VCaP (cell line): Measurements from ENCODE around the gene AKAP13.

Experiments used
- H3K27ac ChIP-seq: fragments of 450-650 bp; 2 replicates; pipeline ENCODE4 v1.5.1; 2017
- TF ChIP-seq, protein P1 (sequence below): fragments of 450-650 bp; conservative IDR thresholded peaks from 2 replicates; pipeline ENCODE4 v1.5.1; 2017; ENCODE audit warnings: mild to moderate bottlenecking, moderate library complexity

Gene AKAP13

DNA sequence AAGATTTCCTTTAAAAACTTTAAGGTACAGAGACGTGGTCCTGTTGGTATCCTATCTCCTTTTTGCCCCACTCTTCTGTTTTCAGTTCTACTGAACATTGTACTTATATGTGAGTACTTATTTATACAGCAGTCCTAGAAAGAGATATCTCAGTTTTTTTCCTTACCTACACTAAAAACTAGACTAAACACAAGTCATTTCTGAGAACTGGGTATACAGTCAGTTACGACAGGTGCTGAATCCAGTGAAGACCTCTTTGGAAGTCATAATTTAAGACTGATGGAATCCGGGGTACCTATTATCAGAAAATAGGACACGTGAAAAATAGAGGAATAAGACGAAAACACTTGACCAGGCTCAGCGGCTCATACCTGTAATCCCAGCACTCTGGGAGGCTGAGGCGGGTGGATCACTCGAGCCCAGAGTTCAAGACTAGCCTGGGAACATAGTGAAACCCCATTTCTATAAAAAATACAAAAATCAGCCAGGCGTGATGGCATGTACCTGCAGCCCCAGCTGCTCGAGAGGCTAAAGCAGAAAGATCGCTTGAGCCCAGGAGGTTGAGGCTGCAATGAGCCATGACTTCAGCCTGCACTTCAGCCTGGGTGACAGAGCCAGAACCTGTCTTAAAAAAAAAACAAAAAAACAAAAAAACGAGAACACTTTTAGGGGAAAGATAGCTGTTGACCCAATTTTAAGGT, 338.0 kb downstream of the AKAP13 start:
- TF ChIP-seq, protein P1, sequence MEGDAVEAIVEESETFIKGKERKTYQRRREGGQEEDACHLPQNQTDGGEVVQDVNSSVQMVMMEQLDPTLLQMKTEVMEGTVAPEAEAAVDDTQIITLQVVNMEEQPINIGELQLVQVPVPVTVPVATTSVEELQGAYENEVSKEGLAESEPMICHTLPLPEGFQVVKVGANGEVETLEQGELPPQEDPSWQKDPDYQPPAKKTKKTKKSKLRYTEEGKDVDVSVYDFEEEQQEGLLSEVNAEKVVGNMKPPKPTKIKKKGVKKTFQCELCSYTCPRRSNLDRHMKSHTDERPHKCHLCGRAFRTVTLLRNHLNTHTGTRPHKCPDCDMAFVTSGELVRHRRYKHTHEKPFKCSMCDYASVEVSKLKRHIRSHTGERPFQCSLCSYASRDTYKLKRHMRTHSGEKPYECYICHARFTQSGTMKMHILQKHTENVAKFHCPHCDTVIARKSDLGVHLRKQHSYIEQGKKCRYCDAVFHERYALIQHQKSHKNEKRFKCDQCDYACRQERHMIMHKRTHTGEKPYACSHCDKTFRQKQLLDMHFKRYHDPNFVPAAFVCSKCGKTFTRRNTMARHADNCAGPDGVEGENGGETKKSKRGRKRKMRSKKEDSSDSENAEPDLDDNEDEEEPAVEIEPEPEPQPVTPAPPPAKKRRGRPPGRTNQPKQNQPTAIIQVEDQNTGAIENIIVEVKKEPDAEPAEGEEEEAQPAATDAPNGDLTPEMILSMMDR = no peak
- no peak overlapping the region for H3K27ac ChIP-seq

DNA sequence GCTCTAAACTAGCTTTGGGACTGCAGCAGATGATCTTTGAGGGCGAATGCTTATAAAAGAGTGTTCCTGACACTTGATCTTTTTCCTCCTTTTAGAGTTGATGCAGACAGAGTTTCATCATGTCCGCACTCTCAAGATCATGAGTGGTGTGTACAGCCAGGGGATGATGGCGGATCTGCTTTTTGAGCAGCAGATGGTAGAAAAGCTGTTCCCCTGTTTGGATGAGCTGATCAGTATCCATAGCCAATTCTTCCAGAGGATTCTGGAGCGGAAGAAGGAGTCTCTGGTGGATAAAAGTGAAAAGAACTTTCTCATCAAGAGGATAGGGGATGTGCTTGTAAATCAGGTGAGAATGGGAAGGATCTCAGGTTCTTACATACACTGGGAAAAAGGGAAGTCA, 338.6 kb downstream of the AKAP13 start:
- TF ChIP-seq, protein P1 = no peak
- no peak overlapping the region for H3K27ac ChIP-seq

DNA sequence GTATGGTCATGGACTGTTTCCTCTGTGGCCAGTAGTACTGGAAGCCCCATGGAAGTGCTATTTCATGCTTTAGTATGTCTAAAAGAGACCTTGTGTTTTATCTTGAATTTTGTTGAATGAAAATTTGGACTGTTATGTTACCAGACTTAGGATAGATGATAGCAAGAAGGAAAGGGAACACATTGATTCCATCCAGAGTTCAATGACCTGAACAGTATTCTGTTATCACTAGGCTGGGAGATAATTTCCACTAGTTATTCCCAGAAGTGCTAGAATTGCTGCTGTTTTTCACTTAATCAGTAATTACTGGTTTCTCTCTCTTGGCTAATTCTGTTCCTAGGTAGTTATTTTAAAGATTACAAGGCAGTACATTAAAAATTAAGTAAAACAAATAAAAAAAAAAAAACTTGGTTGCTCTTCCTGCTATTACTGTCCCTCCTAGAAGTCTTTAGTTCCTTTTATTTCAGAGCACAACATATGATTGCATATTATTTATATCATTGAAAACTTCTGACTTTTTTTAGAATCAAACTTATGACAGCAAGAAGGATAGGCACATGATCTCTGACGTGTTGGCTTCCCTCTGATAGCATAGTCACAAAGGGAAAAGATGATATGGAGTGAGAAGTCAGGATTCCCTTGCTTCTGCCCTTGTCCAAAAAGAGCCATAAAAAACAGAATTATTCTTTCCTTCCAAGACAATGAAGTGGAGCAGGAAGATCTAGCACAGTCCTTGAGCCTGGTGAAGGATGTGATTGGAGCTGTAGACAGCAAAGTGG, 342.2 kb downstream of the AKAP13 start:
- no peak overlapping the region for H3K27ac ChIP-seq
- TF ChIP-seq, protein P1 = no peak

DNA sequence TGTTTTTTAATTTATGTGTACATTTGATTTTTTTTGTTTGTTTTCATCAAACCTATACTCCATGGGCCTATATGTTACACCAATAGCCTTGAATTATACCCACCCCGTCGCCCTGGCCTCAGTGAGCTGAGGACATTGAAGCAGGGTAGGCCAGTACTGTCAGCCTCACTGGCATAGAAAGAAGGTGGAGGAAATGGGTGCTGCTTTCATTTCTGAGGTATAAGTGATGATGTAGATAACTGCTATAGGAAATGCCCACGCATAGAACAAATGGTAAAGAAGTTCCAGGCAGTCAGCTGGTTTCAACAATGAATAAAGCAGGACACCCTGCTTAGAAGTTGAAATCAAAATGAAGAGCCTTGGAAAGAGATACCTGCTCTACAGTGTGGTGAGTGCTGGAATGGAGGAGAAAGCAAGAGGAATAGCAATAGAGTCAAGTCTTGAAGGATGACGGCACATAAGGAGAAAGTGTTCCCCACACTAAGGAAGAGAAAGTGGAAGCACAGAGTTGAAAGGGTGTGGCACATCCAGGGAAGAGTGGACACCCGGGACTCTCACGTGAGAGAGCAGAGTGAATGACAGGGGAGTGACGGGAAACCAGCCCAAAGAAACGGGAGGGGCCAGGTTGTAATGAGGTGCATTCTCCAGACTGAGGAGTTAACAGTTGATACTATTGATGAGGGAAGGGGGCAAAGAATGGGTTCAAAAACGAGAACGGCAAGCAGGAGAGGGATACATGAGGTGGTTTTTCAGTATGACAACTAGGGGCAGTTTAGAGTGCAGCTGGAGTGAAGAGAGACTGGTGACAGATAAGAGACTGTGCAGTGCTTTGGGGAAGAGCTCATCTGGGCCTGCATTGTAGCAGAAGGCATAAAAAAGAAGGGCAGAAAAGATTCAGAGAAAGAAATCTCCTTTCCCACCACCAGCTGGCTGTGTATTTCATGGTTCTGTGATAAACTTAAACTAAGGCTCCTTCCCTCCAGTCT, 343.9 kb downstream of the AKAP13 start:
- TF ChIP-seq, protein P1 = no peak
- H3K27ac ChIP-seq = no peak overlapping the region

DNA sequence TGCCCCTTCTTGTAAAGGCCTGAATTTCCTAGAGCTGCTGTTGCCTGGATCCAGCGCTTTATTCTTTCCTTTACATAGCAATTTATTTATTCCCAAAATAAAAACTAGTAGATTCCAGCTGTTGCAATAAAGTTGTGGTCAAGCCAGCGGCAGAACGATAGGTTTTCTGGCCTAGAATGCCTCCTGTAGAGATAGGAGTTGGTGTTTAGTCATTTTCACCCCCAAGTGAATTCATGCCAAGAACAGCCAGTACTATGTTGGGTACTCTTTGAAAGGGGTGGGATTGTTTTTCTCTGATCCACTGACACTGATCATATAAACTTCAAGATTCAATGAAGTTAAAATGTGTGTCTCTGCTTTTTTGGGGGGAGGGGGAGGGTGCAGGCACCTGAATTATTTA, 344.6 kb downstream of the AKAP13 start:
- H3K27ac ChIP-seq = no peak overlapping the region
- TF ChIP-seq, protein P1 = no peak

DNA sequence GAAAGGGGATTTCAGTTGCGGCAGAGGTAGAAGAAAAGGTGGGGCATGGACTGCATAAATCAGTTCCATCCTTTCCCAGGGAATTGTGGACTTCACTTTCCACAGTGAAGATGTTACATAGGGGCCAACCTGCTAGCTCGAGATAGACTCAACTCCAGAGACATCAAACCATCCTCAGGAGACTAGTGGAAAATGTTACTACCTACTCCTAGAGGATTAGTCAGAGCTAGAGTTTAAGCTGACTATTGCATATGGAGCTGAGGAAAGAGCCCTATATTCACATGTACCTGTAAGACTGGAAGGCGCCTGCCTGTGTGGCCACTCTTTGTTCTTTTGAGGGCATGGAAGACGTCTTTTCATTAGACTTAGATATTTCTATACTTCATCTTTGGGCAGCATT, 345.2 kb downstream of the AKAP13 start:
- no peak overlapping the region for H3K27ac ChIP-seq

More for the DNA sequence above, 345.2 kb downstream of the AKAP13 start:
- TF ChIP-seq, protein P1 = no peak
